ENCODE results near the gene CDK15.
"Not testable (repeated sequence)": the region's sequence is repeated elsewhere in the genome, so short reads cannot be mapped to it uniquely, and the experiment has no call there.

CDK15 gene

DNA sequence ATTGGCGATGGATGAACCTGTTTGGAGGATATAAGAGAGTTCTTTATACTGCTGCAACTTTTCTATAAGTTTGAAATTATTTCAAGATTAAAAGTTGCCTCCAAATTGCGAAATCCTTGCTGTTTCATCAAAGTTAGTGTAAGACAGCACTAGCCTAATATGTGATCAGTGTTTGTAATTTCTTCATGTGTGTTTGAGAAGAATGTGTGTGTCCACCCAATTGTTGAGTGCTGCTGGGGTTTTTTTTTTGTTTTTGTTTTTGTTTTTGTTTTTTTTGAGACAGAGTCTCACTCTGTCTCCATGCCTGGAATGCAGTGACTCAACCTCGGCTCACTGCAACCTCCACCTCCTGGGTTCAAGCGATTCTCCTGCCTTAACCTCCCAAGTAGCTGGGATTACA lies 33.4 kb downstream of the CDK15 start:
- Histone ChIP-seq H3K27ac (ENCODE audit: low read depth, low read length, poor library complexity, severe bottlenecking) (no peak overlapping the region), H2AFZ (ENCODE audit: low read length) (no peak overlapping the region), H4K20me1 (ENCODE audit: insufficient read depth, low read length) (no peaks in the 10 kb centered on the region), H3K9me3 (ENCODE audit: low read length) (0 out of 2 replicates have a peak, but pooled peaks cover 2% of the 10 kb centered on the region), H3K4me2 (ENCODE audit: low read length) (no peak overlapping the region), H3K4me3 (ENCODE audit: low read depth, low read length, poor library complexity, severe bottlenecking) (no peak overlapping the region), H3K9ac (ENCODE audit: low read length) (no peak overlapping the region), H3K27me3 (ENCODE audit: insufficient read depth, low read length) (no peaks in the 10 kb centered on the region), H3K4me1 (ENCODE audit: insufficient read depth, low read length, severe bottlenecking) (no peaks in the 10 kb centered on the region), H3F3A (ENCODE audit: insufficient read depth, low read length) (no peaks in the 10 kb centered on the region), H3K79me2 (ENCODE audit: insufficient read depth, low read length) (no peaks in the 10 kb centered on the region), H3K36me3 (ENCODE audit: insufficient read depth, low read length) (no peaks in the 10 kb centered on the region), H3K9me2 (ENCODE audit: low read depth, low read length) (no peaks in the 10 kb centered on the region)
- TF ChIP-seq EZH2 (IDR thresholded peaks at IDR 0.05; ENCODE audit: borderline replicate concordance, low read length): no peak
- TF ChIP-seq, protein P1, sequence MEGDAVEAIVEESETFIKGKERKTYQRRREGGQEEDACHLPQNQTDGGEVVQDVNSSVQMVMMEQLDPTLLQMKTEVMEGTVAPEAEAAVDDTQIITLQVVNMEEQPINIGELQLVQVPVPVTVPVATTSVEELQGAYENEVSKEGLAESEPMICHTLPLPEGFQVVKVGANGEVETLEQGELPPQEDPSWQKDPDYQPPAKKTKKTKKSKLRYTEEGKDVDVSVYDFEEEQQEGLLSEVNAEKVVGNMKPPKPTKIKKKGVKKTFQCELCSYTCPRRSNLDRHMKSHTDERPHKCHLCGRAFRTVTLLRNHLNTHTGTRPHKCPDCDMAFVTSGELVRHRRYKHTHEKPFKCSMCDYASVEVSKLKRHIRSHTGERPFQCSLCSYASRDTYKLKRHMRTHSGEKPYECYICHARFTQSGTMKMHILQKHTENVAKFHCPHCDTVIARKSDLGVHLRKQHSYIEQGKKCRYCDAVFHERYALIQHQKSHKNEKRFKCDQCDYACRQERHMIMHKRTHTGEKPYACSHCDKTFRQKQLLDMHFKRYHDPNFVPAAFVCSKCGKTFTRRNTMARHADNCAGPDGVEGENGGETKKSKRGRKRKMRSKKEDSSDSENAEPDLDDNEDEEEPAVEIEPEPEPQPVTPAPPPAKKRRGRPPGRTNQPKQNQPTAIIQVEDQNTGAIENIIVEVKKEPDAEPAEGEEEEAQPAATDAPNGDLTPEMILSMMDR (IDR thresholded peaks at IDR 0.05; ENCODE audit: low read length): no peak

DNA sequence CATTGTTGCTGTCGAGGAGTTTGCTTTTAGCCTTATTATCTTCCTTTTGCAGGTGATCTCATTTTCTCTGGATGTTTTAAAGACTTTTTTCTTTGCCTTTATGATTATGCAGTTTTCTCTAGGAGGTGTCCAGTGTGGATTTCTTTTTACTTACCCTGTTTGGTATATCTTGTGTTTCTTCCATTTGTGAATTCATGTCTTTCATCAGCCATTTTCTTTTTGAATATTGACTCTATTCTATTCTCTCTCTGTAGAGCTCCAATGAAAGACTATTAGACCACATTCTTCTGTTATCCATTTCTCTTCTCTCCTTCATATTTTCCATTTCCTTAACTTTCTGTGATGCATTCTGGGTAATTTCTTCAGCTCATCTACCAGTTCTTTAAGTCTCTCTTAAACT lies 34.4 kb downstream of the CDK15 start:
- H3K79me2 ChIP-seq (ENCODE audit: insufficient read depth, low read length): no peaks in the 10 kb centered on the region
- no peaks in the 10 kb centered on the region for H3F3A ChIP-seq (ENCODE audit: insufficient read depth, low read length)
- H3K9me3 ChIP-seq (ENCODE audit: low read length): 0 out of 2 replicates have a peak, but pooled peaks cover 2% of the 10 kb centered on the region
- H4K20me1 ChIP-seq (ENCODE audit: insufficient read depth, low read length): no peaks in the 10 kb centered on the region
- no peak for TF ChIP-seq EZH2 (IDR thresholded peaks at IDR 0.05; ENCODE audit: borderline replicate concordance, low read length)
- TF ChIP-seq, protein P1 (IDR thresholded peaks at IDR 0.05; ENCODE audit: low read length): no peak
- H3K27ac ChIP-seq (ENCODE audit: low read depth, low read length, poor library complexity, severe bottlenecking): no peak overlapping the region
- H3K27me3 ChIP-seq (ENCODE audit: insufficient read depth, low read length): no peaks in the 10 kb centered on the region
- H3K9ac ChIP-seq (ENCODE audit: low read length): no peak overlapping the region
- no peak overlapping the region for H3K4me2 ChIP-seq (ENCODE audit: low read length)
- H3K4me3 ChIP-seq (ENCODE audit: low read depth, low read length, poor library complexity, severe bottlenecking): no peak overlapping the region
- no peaks in the 10 kb centered on the region for H3K9me2 ChIP-seq (ENCODE audit: low read depth, low read length)
- no peak overlapping the region for H2AFZ ChIP-seq (ENCODE audit: low read length)
- no peaks in the 10 kb centered on the region for H3K36me3 ChIP-seq (ENCODE audit: insufficient read depth, low read length)
- H3K4me1 ChIP-seq (ENCODE audit: insufficient read depth, low read length, severe bottlenecking): no peaks in the 10 kb centered on the region

DNA sequence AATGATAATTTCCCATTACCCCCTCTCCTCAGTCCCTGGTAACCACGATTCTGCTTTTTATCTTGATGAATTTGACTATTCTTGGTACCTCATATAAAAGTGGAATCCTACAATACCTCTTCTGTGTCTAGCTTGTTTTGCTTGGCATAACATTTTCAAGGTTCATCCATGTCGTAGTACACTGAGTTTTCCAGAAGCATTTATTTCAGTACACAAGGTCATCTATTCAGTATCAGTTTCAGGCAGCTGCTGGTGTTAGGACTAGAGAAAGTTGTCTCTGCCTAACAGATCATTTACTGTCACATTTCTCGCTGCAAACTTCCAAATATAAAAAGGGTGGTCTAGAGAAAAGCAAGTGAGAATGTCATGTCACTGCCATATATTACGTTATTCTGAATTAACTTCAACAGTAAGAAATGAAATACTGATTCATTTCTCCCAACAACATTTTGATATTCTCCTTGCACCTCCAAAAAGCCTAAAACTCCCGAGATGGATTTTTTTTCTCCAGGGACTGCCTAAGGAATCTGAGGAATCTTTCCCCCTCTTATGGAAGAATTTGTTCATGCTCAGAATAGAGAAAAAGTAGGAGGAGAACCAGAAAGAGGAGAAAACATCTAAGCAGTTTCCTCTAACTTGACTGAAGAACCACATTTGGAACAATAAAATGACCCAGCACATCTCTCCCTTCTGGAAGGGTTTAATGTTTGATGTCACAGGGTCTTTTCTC lies 36.0 kb downstream of the CDK15 start:
- no peaks in the 10 kb centered on the region for H3K36me3 ChIP-seq (ENCODE audit: insufficient read depth, low read length)
- H3K4me3 ChIP-seq (ENCODE audit: low read depth, low read length, poor library complexity, severe bottlenecking): no peak overlapping the region
- H4K20me1 ChIP-seq (ENCODE audit: insufficient read depth, low read length): no peaks in the 10 kb centered on the region
- TF ChIP-seq, protein P1 (IDR thresholded peaks at IDR 0.05; ENCODE audit: low read length): no peak
- no peak for TF ChIP-seq EZH2 (IDR thresholded peaks at IDR 0.05; ENCODE audit: borderline replicate concordance, low read length)
- 0 out of 2 replicates have a peak, but pooled peaks cover 2% of the 10 kb centered on the region for H3K9me3 ChIP-seq (ENCODE audit: low read length)
- no peaks in the 10 kb centered on the region for H3K79me2 ChIP-seq (ENCODE audit: insufficient read depth, low read length)
- no peak overlapping the region for H3K9ac ChIP-seq (ENCODE audit: low read length)
- no peaks in the 10 kb centered on the region for H3F3A ChIP-seq (ENCODE audit: insufficient read depth, low read length)
- no peak overlapping the region for H3K4me2 ChIP-seq (ENCODE audit: low read length)
- H3K4me1 ChIP-seq (ENCODE audit: insufficient read depth, low read length, severe bottlenecking): no peaks in the 10 kb centered on the region
- no peaks in the 10 kb centered on the region for H3K9me2 ChIP-seq (ENCODE audit: low read depth, low read length)
- H2AFZ ChIP-seq (ENCODE audit: low read length): no peak overlapping the region
- no peaks in the 10 kb centered on the region for H3K27me3 ChIP-seq (ENCODE audit: insufficient read depth, low read length)
- H3K27ac ChIP-seq (ENCODE audit: low read depth, low read length, poor library complexity, severe bottlenecking): no peak overlapping the region

DNA sequence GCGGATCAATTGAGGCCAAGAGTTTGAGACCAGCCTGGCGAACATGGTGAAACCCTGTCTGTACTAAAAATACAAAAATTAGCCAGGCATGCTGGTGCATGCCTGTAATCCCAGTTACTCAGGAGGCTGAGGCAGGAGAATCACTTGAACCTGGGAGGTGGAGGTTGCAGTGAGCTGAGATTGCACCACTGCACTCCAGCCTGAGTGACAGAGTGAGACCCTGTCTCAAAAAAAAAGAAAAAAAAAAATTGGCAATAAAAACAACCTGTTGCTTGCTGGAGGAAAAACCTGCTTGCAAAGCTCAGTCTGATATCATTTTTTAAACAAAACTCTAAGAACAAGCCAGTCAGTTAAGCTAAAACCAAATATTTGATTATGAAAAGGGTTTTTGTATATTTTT lies 38.6 kb downstream of the CDK15 start:
- not testable (repeated sequence) for H3K4me3 ChIP-seq (ENCODE audit: low read depth, low read length, poor library complexity, severe bottlenecking); H3K27me3 ChIP-seq (ENCODE audit: insufficient read depth, low read length); H3K9me2 ChIP-seq (ENCODE audit: low read depth, low read length); H3K9ac ChIP-seq (ENCODE audit: low read length); H3F3A ChIP-seq (ENCODE audit: insufficient read depth, low read length); H3K79me2 ChIP-seq (ENCODE audit: insufficient read depth, low read length); H3K4me2 ChIP-seq (ENCODE audit: low read length); H3K4me1 ChIP-seq (ENCODE audit: insufficient read depth, low read length, severe bottlenecking); H2AFZ ChIP-seq (ENCODE audit: low read length); H3K27ac ChIP-seq (ENCODE audit: low read depth, low read length, poor library complexity, severe bottlenecking); H3K36me3 ChIP-seq (ENCODE audit: insufficient read depth, low read length); H3K9me3 ChIP-seq (ENCODE audit: low read length); H4K20me1 ChIP-seq (ENCODE audit: insufficient read depth, low read length)

Measured in OCI-LY1 (cell line).